AG09309 (cell line): ENCODE data around the gene ST6GALNAC6.

ENCODE experiments used
- DNase-seq: peaks from one replicate; pipeline ENCODE4 v3.0.0-alpha.2; 2010; ENCODE audit warnings: low read depth
- H3K4me3 ChIP-seq: 2 replicates; pipeline ENCODE4 v1.5.1; 2011; ENCODE audit warnings: mild to moderate bottlenecking, low read depth, low read length, moderate library complexity; ENCODE audit not compliant: control insufficient read depth
- CTCF ChIP-seq: IDR thresholded peaks from 2 replicates; pipeline ENCODE4 v1.5.1; 2011; ENCODE audit warnings: mild to moderate bottlenecking, low read depth, low read length, inconsistent platforms; ENCODE audit not compliant: insufficient read depth, control insufficient read depth; ENCODE audit errors: missing control alignments

The ST6GALNAC6 gene

GRCh38 chr9:127892831-127893230, 6.6 kb downstream of the ST6GALNAC6 start:
- TF ChIP-seq CTCF = no peak
- H3K4me3 ChIP-seq = no peak overlapping the region
- no peak for DNase-seq

GRCh38 chr9:127890053-127890452, 9.3 kb downstream of the ST6GALNAC6 start:
- DNase-seq = no peak
- H3K4me3 ChIP-seq = no peak overlapping the region
- no peak for TF ChIP-seq CTCF

- no peak for DNase-seq
- no peak overlapping the region for H3K4me3 ChIP-seq
- no peak for TF ChIP-seq CTCF
Measured at GRCh38 chr9:127887792-127888191, 11.6 kb downstream of the ST6GALNAC6 start.

- no peak for TF ChIP-seq CTCF
- no peak overlapping the region for H3K4me3 ChIP-seq
- no peak for DNase-seq
Measured at GRCh38 chr9:127886401-127886972, 12.9 kb downstream of the ST6GALNAC6 start.

GRCh38 chr9:127885508-127886281, 13.7 kb downstream of the ST6GALNAC6 start:
- H3K4me3 ChIP-seq = no peak overlapping the region
- no peak for TF ChIP-seq CTCF
- DNase-seq = no peak

- no peak overlapping the region for H3K4me3 ChIP-seq
- no peak for TF ChIP-seq CTCF
- DNase-seq = no peak
Measured at GRCh38 chr9:127884976-127885490, 14.4 kb downstream of the ST6GALNAC6 start.

- H3K4me3 ChIP-seq = no peak overlapping the region
- TF ChIP-seq CTCF = no peak
- DNase-seq = no peak
Measured at GRCh38 chr9:127884427-127884911, 14.9 kb downstream of the ST6GALNAC6 start.
